GM18505 (cell line): ENCODE measurements around the gene RMI1.

ENCODE experiments used
- ATAC-seq: cut with Tn5 transposase; IDR thresholded peaks from one replicate; pipeline ENCODE4 v1.9.1; 2021; ENCODE audit not compliant: unreplicated experiment
- POLR2A ChIP-seq: IDR thresholded peaks from 4 replicates; pipeline ENCODE4 v1.6.1; 2011; ENCODE audit warnings: borderline replicate concordance; ENCODE audit not compliant: insufficient read depth, insufficient read length; ENCODE audit errors: extremely low read depth

RMI1 gene

GRCh38 chr9:83956436-83957247 lies 24.0 kb upstream of the RMI1 start:
- ATAC-seq: peak; percentile 74
- TF ChIP-seq POLR2A: peak; percentile 67

- no peak for ATAC-seq
- no peak for TF ChIP-seq POLR2A
Measured at GRCh38 chr9:83957248-83957513, 23.4 kb upstream of the RMI1 start.

- TF ChIP-seq POLR2A: no peak
- ATAC-seq: no peak
Measured at GRCh38 chr9:83959061-83959460, 21.5 kb upstream of the RMI1 start.

GRCh38 chr9:83960991-83961390 lies 19.6 kb upstream of the RMI1 start:
- no peak for TF ChIP-seq POLR2A
- ATAC-seq: no peak

GRCh38 chr9:83962165-83962564 lies 18.4 kb upstream of the RMI1 start:
- no peak for TF ChIP-seq POLR2A
- no peak for ATAC-seq

GRCh38 chr9:83964973-83965349 lies 15.6 kb upstream of the RMI1 start:
- no peak for ATAC-seq
- TF ChIP-seq POLR2A: no peak

- ATAC-seq: no peak
- peak; percentile 53 for TF ChIP-seq POLR2A
Measured at GRCh38 chr9:83965350-83966208, 15.0 kb upstream of the RMI1 start.

- no peak for TF ChIP-seq POLR2A
Measured at GRCh38 chr9:83966209-83966582, 14.4 kb upstream of the RMI1 start.

GRCh38 chr9:83967073-83967472 lies 13.5 kb upstream of the RMI1 start:
- no peak for ATAC-seq
- peak; percentile 40 for TF ChIP-seq POLR2A

More at GRCh38 chr9:83966209-83966582, 14.4 kb upstream of the RMI1 start:
- ATAC-seq: no peak

GRCh38 chr9:83969602-83970001 lies 11.0 kb upstream of the RMI1 start:
- TF ChIP-seq POLR2A: no peak
- no peak for ATAC-seq

GRCh38 chr9:83971485-83971884 lies 9.1 kb upstream of the RMI1 start:
- no peak for ATAC-seq
- no peak for TF ChIP-seq POLR2A

- no peak for TF ChIP-seq POLR2A
- ATAC-seq: no peak
Measured at GRCh38 chr9:83972286-83972685, 8.3 kb upstream of the RMI1 start.

- peak; percentile 9 for TF ChIP-seq POLR2A
- ATAC-seq: no peak
Measured at GRCh38 chr9:83975300-83975699, 5.3 kb upstream of the RMI1 start.

- TF ChIP-seq POLR2A: no peak
- no peak for ATAC-seq
Measured at GRCh38 chr9:83976372-83976771, 4.2 kb upstream of the RMI1 start.

- TF ChIP-seq POLR2A: no peak
- no peak for ATAC-seq
Measured at GRCh38 chr9:83977196-83977595, 3.4 kb upstream of the RMI1 start.
